ENCODE results near the gene RPL10A.

The RPL10A gene

DNA sequence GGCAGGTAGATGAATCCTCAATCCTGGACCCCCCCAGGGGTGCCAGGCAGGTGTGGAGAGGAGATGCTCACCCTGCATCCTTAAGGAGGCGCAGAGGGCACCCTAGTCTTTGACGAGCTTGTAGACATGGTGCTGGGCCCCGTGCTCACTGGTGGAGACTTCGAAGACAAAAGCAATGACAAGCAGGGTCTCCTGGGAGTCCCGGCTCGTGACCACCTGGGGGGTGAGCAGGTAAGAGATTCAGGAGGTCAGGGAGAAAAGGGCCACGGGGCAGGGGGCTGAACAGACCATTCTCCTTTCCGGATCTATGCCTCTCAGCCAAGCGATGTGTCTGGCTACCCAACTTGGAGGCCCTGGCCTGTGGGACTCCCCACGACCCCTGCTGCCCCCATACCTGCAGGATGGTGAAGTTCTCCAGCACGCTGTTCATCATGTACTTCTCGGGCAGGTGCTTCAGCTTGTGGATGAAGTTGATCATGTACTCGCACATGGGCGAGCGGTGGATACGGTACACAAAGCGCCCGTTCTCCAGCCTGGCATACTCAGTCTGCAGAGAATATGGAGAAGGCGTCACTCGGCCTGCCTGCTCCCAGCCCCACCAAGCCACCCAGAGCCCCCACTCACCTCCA lies 6.9 kb downstream of the RPL10A start:
- Histone ChIP-seq H3K36me3 (peaks cover 54% of the 10 kb centered on the region), H3K27ac (no peak overlapping the region), H3K9ac (no peak overlapping the region), H3K27me3 (no peaks in the 10 kb centered on the region), H3K4me1 (peaks cover 41% of the 10 kb centered on the region), H3K9me3 (no peaks in the 10 kb centered on the region), H4K20me1 (peaks cover 55% of the 10 kb centered on the region), H3K4me2 (no peak overlapping the region), H3K4me3 (no peak overlapping the region)
- no peak for TF ChIP-seq Cebpa-rat (IDR thresholded peaks at IDR 0.05)

GRCh38 chr6:35475573-35475972 lies 7.4 kb downstream of the RPL10A start:
- Histone ChIP-seq H3K4me2 (no peak overlapping the region), H3K9me3 (no peaks in the 10 kb centered on the region), H3K9ac (no peak overlapping the region), H3K4me1 (peaks cover 37% of the 10 kb centered on the region), H3K4me3 (no peak overlapping the region), H4K20me1 (peaks cover 50% of the 10 kb centered on the region), H3K36me3 (peaks cover 49% of the 10 kb centered on the region), H3K27ac (no peak overlapping the region), H3K27me3 (no peaks in the 10 kb centered on the region)
- TF ChIP-seq Cebpa-rat (IDR thresholded peaks at IDR 0.05), result no peak

DNA sequence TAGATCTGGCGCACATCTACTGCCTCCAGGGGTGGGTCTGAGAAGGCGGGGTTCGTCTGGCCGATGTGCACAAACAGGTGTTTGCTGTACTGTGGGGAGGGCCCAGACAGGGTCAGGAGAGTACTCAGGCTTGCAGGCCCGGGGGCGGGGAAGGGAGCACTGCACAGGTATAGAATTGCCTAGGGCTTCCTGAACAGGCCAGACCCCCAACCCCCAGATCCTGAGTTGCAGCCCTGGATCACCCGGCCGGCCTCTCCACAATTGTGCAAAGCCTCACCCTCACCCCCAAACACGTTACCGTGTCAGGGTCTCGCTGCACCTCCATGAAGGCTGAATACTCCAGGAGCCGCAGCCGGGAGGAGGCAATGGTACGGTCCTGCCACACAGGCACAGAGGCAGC lies 7.8 kb downstream of the RPL10A start:
- Histone ChIP-seq H3K27ac (no peak overlapping the region), H3K36me3 (peaks cover 44% of the 10 kb centered on the region), H3K27me3 (no peaks in the 10 kb centered on the region), H3K4me2 (no peak overlapping the region), H4K20me1 (peaks cover 45% of the 10 kb centered on the region), H3K9ac (no peak overlapping the region), H3K4me1 (peaks cover 33% of the 10 kb centered on the region), H3K4me3 (no peak overlapping the region), H3K9me3 (no peaks in the 10 kb centered on the region)
- TF ChIP-seq Cebpa-rat (IDR thresholded peaks at IDR 0.05), result no peak

- Histone ChIP-seq H4K20me1 (peaks cover 35% of the 10 kb centered on the region), H3K4me1 (peaks cover 23% of the 10 kb centered on the region), H3K4me2 (no peak overlapping the region), H3K27ac (no peak overlapping the region), H3K27me3 (no peaks in the 10 kb centered on the region), H3K9ac (no peak overlapping the region), H3K9me3 (no peaks in the 10 kb centered on the region), H3K4me3 (no peak overlapping the region), H3K36me3 (peaks cover 34% of the 10 kb centered on the region)
- TF ChIP-seq Cebpa-rat (IDR thresholded peaks at IDR 0.05), result no peak
Measured at GRCh38 chr6:35477028-35477427, 8.8 kb downstream of the RPL10A start.

DNA sequence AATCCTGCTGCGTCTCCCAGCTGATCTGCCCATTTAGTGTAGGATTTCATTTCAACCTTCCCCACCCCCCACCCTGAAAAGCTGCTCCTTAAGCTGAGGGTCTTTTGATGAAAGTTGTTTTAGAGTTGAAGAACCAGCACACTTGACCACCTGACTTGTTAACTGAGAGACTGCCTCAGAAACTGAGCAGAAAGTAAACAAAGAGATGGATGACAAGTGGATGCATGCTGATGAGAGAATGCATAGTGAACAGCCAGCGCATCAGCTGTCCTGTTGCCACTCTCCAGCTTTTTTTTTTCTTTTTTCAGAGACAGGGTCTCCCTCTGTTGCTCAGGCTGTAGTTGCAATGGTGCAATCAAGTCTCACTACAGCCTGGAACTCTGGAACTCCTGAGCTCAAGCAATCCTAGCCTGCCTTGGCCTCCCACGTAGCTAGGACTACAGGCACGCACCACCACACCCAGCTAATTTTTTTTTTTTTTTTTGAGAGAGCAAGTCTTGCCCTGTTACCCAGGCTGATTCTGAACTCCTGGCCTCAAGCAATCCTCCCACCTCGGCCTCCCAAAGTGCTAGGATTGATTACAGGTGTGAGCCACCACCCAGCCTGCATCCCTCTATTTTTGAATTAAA lies 9.5 kb downstream of the RPL10A start:
- H3K9ac ChIP-seq, result no peak overlapping the region
- TF ChIP-seq Cebpa-rat (IDR thresholded peaks at IDR 0.05), result no peak
- peaks cover 28% of the 10 kb centered on the region for H3K36me3 ChIP-seq
- no peaks in the 10 kb centered on the region for H3K27me3 ChIP-seq
- peaks cover 29% of the 10 kb centered on the region for H4K20me1 ChIP-seq
- peaks cover 16% of the 10 kb centered on the region for H3K4me1 ChIP-seq
- H3K4me3 ChIP-seq, result no peak overlapping the region
- no peak overlapping the region for H3K4me2 ChIP-seq
- H3K27ac ChIP-seq, result no peak overlapping the region
- no peaks in the 10 kb centered on the region for H3K9me3 ChIP-seq

DNA sequence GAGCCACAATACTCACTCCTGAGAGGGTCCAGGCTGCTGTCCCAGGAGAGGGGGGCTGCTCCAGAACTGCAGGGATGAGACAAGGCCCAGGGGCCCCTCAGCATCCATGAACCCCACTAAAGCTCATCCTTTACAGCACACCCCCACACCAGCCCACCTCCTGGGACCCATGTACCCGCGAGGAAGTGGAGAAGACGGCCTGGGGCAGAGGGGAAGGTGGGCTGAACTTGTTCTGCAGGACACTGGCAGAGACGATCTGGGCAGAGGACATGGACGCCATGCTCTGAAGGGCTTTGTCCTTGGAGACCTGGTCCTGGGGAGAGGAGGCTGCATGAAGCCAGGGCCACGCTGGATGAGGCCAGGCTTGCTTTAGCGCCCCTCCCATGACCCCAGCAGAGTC lies 10.1 kb downstream of the RPL10A start:
- no peaks in the 10 kb centered on the region for H3K9me3 ChIP-seq
- H3K4me3 ChIP-seq, result no peak overlapping the region
- H3K4me1 ChIP-seq, result peaks cover 10% of the 10 kb centered on the region; the same call in 1 of the 2 replicates
- H3K27me3 ChIP-seq, result no peaks in the 10 kb centered on the region
- no peak for TF ChIP-seq Cebpa-rat (IDR thresholded peaks at IDR 0.05)
- no peak overlapping the region for H3K9ac ChIP-seq
- H4K20me1 ChIP-seq, result peaks cover 23% of the 10 kb centered on the region
- H3K27ac ChIP-seq, result no peak overlapping the region
- H3K4me2 ChIP-seq, result no peak overlapping the region
- H3K36me3 ChIP-seq, result peaks cover 22% of the 10 kb centered on the region

DNA sequence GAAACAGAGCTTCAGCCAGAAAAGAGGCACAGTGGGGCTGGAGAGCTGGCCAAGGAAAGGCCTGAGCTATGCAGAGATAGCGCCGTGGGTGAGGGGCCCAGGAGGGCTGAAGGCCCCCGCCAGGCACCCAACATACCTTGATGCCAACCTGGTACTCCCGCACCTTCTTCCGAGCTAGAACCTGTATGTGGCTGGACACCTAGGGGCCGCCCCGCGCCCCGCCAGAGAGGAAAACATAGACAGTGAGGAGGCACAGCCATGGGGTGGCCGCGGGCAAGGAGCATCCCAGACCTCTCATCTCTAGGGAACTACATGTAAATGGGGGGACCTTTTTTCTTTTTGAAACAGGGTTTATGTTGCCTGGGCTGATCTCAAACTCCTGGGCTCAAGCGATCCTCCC lies 12.0 kb downstream of the RPL10A start:
- H3K4me2 ChIP-seq, result no peak overlapping the region
- 0 out of 2 replicates have a peak overlapping the region, but pooled peaks have one; percentile 1 for H3K9ac ChIP-seq
- no peaks in the 10 kb centered on the region for H3K27me3 ChIP-seq
- no peak for TF ChIP-seq Cebpa-rat (IDR thresholded peaks at IDR 0.05)
- H3K9me3 ChIP-seq, result no peaks in the 10 kb centered on the region
- H3K27ac ChIP-seq, result no peak overlapping the region
- H4K20me1 ChIP-seq, result peaks cover 4% of the 10 kb centered on the region; the same call in 1 of the 2 replicates
- peaks cover 4% of the 10 kb centered on the region; the same call in 1 of the 2 replicates for H3K36me3 ChIP-seq
- no peak overlapping the region for H3K4me3 ChIP-seq
- 0 out of 2 replicates have a peak, but pooled peaks cover 9% of the 10 kb centered on the region for H3K4me1 ChIP-seq

DNA sequence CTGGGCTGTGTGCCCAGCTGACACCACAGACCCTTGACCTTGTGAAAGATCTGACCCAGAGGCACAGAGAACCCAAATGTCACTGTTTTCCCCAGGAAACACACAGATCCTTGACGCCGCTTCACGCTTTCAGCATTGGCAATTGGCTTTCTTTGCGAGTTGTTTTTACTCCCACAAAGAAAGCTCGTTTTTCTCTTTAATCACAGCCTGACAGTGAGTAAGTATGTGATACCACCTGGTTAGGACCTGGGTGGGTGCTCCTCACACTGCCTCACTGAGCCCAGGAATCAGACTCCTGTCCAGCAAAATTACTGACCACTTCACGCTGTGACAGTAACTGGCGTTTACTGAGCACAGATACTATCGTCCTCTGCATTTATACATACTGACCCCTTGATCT lies 13.0 kb downstream of the RPL10A start:
- Histone ChIP-seq H3K36me3 (no peaks in the 10 kb centered on the region), H3K4me2 (no peak overlapping the region), H3K9me3 (no peaks in the 10 kb centered on the region)

GRCh38 chr6:35483062-35483461 lies 14.9 kb downstream of the RPL10A start:
- H3K4me2 ChIP-seq, result no peak overlapping the region
- no peaks in the 10 kb centered on the region for H4K20me1 ChIP-seq
- TF ChIP-seq Cebpa-rat (IDR thresholded peaks at IDR 0.05), result no peak
- no peaks in the 10 kb centered on the region for H3K9me3 ChIP-seq
- H3K27me3 ChIP-seq, result no peaks in the 10 kb centered on the region
- H3K9ac ChIP-seq, result no peak overlapping the region
- no peak overlapping the region for H3K27ac ChIP-seq
- peaks cover 16% of the 10 kb centered on the region for H3K4me1 ChIP-seq
- no peaks in the 10 kb centered on the region for H3K36me3 ChIP-seq
- no peak overlapping the region for H3K4me3 ChIP-seq

More for the DNA sequence above, 13.0 kb downstream of the RPL10A start:
- Histone ChIP-seq H3K4me3 (no peak overlapping the region), H3K4me1 (0 out of 2 replicates have a peak, but pooled peaks cover 9% of the 10 kb centered on the region), H3K27ac (no peak overlapping the region), H3K9ac (0 out of 2 replicates have a peak overlapping the region, but pooled peaks have one; percentile 3), H4K20me1 (no peaks in the 10 kb centered on the region), H3K27me3 (no peaks in the 10 kb centered on the region)
- TF ChIP-seq Cebpa-rat (IDR thresholded peaks at IDR 0.05), result no peak

- Histone ChIP-seq H3K27me3 (no peaks in the 10 kb centered on the region), H3K4me3 (no peak overlapping the region), H3K9ac (no peak overlapping the region), H3K4me2 (no peak overlapping the region), H3K9me3 (no peaks in the 10 kb centered on the region), H4K20me1 (no peaks in the 10 kb centered on the region), H3K27ac (no peak overlapping the region), H3K36me3 (no peaks in the 10 kb centered on the region), H3K4me1 (peaks cover 20% of the 10 kb centered on the region)
- TF ChIP-seq Cebpa-rat (IDR thresholded peaks at IDR 0.05), result no peak
Measured at GRCh38 chr6:35483490-35483889, 15.3 kb downstream of the RPL10A start.
